ENCODE data around the gene FAM3A. TPM values are rescaled to one million over a fixed set of nuclear protein-coding genes. Genes with fewer than 3 reads are reported as not detected.

The FAM3A gene
- total and polyA plus RNA-seq, 2 of the 4 experiments (the other 2 are of a cell fraction) = 14.0 to 47.2 TPM

DNA sequence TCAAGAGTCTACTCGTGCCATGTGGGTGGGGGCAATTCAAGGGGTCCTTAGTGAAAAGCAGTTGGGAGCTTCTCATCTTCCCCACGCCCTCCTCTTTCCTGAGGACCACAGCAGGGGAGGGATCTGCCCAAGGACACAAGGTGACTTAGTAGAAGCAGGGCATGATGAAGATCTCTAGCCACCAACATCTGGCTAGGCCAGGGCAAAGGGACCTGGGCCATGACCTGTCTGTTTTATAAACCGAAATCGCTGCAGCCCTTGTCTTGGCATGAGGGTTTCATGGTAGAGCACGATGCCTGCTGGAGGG lies 25.5 kb upstream of the FAM3A start:
- dilution Hi-C loops (cut with HindIII; ENCODE audit: low sequenced_read_pairs, unreplicated experiment) = no loop called here
- Histone ChIP-seq H2AK5ac (ENCODE audit: low read depth, low read length) (peak overlapping the region; percentile 99), H3K36me3 (ENCODE audit: control insufficient read depth, insufficient read depth, low read length) (peaks cover 40% of the 10 kb centered on the region), H2BK120ac (ENCODE audit: low read depth, low read length) (peak overlapping the region; percentile 100), H3K4me3 (ENCODE audit: insufficient read depth, low read depth, low read length) (no peak overlapping the region), H3K4me2 (ENCODE audit: low read depth, low read length) (peak overlapping the region; percentile 67), H3K9me1 (ENCODE audit: insufficient read depth, low read length) (peaks cover 19% of the 10 kb centered on the region), H3K79me1 (ENCODE audit: low read depth in 1 of 2, low read length in 2 of 2) (peaks cover 8 to 58% of the 10 kb centered on the region in 2 experiments; a peak in 3 of 4 replicates), H2BK5ac (ENCODE audit: low read depth, low read length, poor library complexity, severe bottlenecking) (peak overlapping the region; percentile 99), H3K23ac (ENCODE audit: low read depth, low read length) (peak overlapping the region; percentile 99), H4K20me1 (ENCODE audit: insufficient read depth, low read length) (peaks cover 4% of the 10 kb centered on the region; the same call in 1 of the 2 replicates), H3K9ac (ENCODE audit: low read depth, low read length) (peak overlapping the region; percentile 56), H4K8ac (ENCODE audit: low read depth in 2 of 2, low read length in 2 of 2) (peak overlapping the region; percentile 65 to 97), H4K91ac (ENCODE audit: insufficient read depth, low read depth, low read length) (peak overlapping the region; percentile 99), H3K14ac (replicated peaks; ENCODE audit: low read depth, low read length) (peak overlapping the region; percentile 98), H3K27ac (ENCODE audit: insufficient read depth, low read length) (peak overlapping the region; percentile 99), H2BK15ac (ENCODE audit: low read depth, low read length) (peak overlapping the region; percentile 96; the same call in 2 of the 3 replicates), H2AFZ (replicated peaks; ENCODE audit: low read length, poor library complexity) (peak overlapping the region; percentile 76), H3K4ac (ENCODE audit: low read depth, low read length) (peak overlapping the region; percentile 100), H2AK9ac (replicated peaks; ENCODE audit: low read depth, low read length, poor library complexity) (peak overlapping the region; percentile 97), H3K27me3 (ENCODE audit: control insufficient read depth, insufficient read depth, low read length) (no peaks in the 10 kb centered on the region), H2BK20ac (ENCODE audit: low read depth, low read length) (peak overlapping the region; percentile 99), H3K18ac (ENCODE audit: low read depth, low read length) (peak overlapping the region; percentile 99), H3K9me3 (ENCODE audit: control insufficient read depth, insufficient read depth, low read length) (no peaks in the 10 kb centered on the region), H3K4me1 (ENCODE audit: control insufficient read depth, insufficient read depth, low read length) (peaks cover 23% of the 10 kb centered on the region), H4K5ac (ENCODE audit: low read depth, low read length) (peak overlapping the region; percentile 100), H3K56ac (ENCODE audit: extremely low read depth, insufficient read depth, low read length) (peak overlapping the region; percentile 78)
- ChIA-PET POLR2A (ENCODE audit: unreplicated experiment) (no interaction called here), CTCF (interaction anchor here (1.6 to 1.7 kb wide), 2 partner anchors 15 to 142 kb away, joined by 3 to 5 read pairs; no protein-coding TSS in a partner anchor)
- BruUV-seq (replicated peaks) = no TSS peak
- in situ Hi-C loops (cut with MboI; ENCODE audit: low sequenced_read_pairs) = loop anchor here (25.0 kb wide), 1 partner anchor 1579 kb away; no protein-coding TSS in a partner anchor
- ATAC-seq (ENCODE audit: low read depth) (no peak), DNase-seq (peak; percentile 13)
- TF ChIP-seq SMC3 (IDR thresholded peaks at IDR 0.05; ENCODE audit: low read depth, low read length) = no peak
- no peak for TF ChIP-seq RFX5 (IDR thresholded peaks at IDR 0.05; ENCODE audit: low read depth, low read length)
- TF ChIP-seq, protein P1, sequence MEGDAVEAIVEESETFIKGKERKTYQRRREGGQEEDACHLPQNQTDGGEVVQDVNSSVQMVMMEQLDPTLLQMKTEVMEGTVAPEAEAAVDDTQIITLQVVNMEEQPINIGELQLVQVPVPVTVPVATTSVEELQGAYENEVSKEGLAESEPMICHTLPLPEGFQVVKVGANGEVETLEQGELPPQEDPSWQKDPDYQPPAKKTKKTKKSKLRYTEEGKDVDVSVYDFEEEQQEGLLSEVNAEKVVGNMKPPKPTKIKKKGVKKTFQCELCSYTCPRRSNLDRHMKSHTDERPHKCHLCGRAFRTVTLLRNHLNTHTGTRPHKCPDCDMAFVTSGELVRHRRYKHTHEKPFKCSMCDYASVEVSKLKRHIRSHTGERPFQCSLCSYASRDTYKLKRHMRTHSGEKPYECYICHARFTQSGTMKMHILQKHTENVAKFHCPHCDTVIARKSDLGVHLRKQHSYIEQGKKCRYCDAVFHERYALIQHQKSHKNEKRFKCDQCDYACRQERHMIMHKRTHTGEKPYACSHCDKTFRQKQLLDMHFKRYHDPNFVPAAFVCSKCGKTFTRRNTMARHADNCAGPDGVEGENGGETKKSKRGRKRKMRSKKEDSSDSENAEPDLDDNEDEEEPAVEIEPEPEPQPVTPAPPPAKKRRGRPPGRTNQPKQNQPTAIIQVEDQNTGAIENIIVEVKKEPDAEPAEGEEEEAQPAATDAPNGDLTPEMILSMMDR (conservative IDR thresholded peaks at IDR 0.05; ENCODE audit: low read depth, low read length) = no peak
- TF ChIP-seq, protein P2, sequence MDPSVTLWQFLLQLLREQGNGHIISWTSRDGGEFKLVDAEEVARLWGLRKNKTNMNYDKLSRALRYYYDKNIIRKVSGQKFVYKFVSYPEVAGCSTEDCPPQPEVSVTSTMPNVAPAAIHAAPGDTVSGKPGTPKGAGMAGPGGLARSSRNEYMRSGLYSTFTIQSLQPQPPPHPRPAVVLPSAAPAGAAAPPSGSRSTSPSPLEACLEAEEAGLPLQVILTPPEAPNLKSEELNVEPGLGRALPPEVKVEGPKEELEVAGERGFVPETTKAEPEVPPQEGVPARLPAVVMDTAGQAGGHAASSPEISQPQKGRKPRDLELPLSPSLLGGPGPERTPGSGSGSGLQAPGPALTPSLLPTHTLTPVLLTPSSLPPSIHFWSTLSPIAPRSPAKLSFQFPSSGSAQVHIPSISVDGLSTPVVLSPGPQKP (IDR thresholded peaks at IDR 0.05; ENCODE audit: borderline replicate concordance, low read depth, low read length) = no peak
- TF ChIP-seq, protein P3, sequence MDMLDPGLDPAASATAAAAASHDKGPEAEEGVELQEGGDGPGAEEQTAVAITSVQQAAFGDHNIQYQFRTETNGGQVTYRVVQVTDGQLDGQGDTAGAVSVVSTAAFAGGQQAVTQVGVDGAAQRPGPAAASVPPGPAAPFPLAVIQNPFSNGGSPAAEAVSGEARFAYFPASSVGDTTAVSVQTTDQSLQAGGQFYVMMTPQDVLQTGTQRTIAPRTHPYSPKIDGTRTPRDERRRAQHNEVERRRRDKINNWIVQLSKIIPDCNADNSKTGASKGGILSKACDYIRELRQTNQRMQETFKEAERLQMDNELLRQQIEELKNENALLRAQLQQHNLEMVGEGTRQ (IDR thresholded peaks at IDR 0.05; ENCODE audit: low read depth, low read length) = no peak
- no peak for TF ChIP-seq NFE2L2 (IDR thresholded peaks at IDR 0.05; ENCODE audit: low read depth, low read length)
- no peak for TF ChIP-seq MAFK (IDR thresholded peaks at IDR 0.05; ENCODE audit: low read depth, low read length)
- TF ChIP-seq CHD1 (IDR thresholded peaks at IDR 0.05; ENCODE audit: low read depth, low read length) = no peak
- no peak for TF ChIP-seq CEBPB (IDR thresholded peaks at IDR 0.05; ENCODE audit: low read depth, low read length)
- no peak for TF ChIP-seq FOS (IDR thresholded peaks at IDR 0.05; ENCODE audit: low read depth, low read length)
- TF ChIP-seq RCOR1 (IDR thresholded peaks at IDR 0.05; ENCODE audit: insufficient replicate concordance, low read length) = no peak
- TF ChIP-seq BHLHE40 (IDR thresholded peaks at IDR 0.05; ENCODE audit: low read depth, low read length) = no peak
- no peak for TF ChIP-seq MAZ (IDR thresholded peaks at IDR 0.05; ENCODE audit: borderline replicate concordance, low read depth, low read length)
- WGBS, 2 experiments (ENCODE audit: extremely low coverage in 2 of 2, insufficient read length in 1 of 2) = no CpG with 5 or more reads among the region's 5 CpGs
- intact Hi-C loops (cut with micrococcal nuclease) = no loop called here
